Measurements from ENCODE around the gene TBC1D10B.
"Not testable (repeated sequence)": the region's sequence is repeated elsewhere in the genome, so short reads cannot be mapped to it uniquely, and the experiment has no call there.

DNA sequence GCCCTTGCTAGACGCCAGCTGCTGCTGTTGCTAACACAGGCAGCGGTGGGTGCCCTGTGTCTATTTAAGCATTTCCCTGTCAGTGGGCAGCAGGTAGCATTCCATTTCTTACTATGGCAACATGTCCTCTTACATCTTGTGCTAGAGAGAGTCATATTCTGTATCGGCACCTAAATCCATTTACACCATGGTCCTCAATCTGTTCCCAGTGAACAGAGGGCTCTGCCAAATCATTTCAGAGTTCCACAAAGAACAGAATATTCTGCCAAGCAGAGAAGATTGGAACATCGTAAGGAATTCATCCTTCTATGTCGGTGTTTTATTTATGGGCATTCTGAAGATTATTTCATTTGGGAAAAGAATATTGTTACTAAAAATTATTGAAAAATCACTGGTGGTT is 31.6 kb downstream of the TBC1D10B start:
- TF ChIP-seq, protein P1, sequence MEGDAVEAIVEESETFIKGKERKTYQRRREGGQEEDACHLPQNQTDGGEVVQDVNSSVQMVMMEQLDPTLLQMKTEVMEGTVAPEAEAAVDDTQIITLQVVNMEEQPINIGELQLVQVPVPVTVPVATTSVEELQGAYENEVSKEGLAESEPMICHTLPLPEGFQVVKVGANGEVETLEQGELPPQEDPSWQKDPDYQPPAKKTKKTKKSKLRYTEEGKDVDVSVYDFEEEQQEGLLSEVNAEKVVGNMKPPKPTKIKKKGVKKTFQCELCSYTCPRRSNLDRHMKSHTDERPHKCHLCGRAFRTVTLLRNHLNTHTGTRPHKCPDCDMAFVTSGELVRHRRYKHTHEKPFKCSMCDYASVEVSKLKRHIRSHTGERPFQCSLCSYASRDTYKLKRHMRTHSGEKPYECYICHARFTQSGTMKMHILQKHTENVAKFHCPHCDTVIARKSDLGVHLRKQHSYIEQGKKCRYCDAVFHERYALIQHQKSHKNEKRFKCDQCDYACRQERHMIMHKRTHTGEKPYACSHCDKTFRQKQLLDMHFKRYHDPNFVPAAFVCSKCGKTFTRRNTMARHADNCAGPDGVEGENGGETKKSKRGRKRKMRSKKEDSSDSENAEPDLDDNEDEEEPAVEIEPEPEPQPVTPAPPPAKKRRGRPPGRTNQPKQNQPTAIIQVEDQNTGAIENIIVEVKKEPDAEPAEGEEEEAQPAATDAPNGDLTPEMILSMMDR (IDR thresholded peaks at IDR 0.05) = not testable (repeated sequence)
- not testable (repeated sequence) for TF ChIP-seq ZFX (IDR thresholded peaks at IDR 0.05; ENCODE audit: borderline replicate concordance)

Data from 22Rv1 (cell line).